A673 (cell line): ENCODE data around the gene LRRN2.

ENCODE experiments used
- CTCF ChIP-seq: fragments of 300-800, 200-600 bp; sonication (generic); conservative IDR thresholded peaks from 2 replicates; pipeline ENCODE4 v1.5.1; 2017; ENCODE audit warnings: low read depth, mild to moderate bottlenecking, antibody characterized with exemption, low read length, moderate library complexity, mixed read lengths
- EZH2 ChIP-seq: fragments of 200-600 bp; sonication (generic); IDR thresholded peaks from 2 replicates; pipeline ENCODE4 v1.6.1; 2017; ENCODE audit warnings: borderline replicate concordance, low read depth, mild to moderate bottlenecking, mixed read lengths, antibody characterized with exemption, low read length; ENCODE audit not compliant: poor library complexity, severe bottlenecking

GRCh38 chr1:204713541-204713940 is 28.0 kb upstream of the LRRN2 start:
- TF ChIP-seq CTCF, result no peak
- TF ChIP-seq EZH2, result no peak
